Transverse colon (tissue), 4 donors: ENCODE data around the gene TMEM106A. TPM values are rescaled to one million over a fixed set of nuclear protein-coding genes. Genes with fewer than 3 reads are reported as not detected.
"Not testable (repeated sequence)": the region's sequence is repeated elsewhere in the genome, so short reads cannot be mapped to it uniquely, and the experiment has no call there.

Experiments used
- DNase-seq: peaks from one replicate; pipeline ENCODE4 v3.0.0-alpha.2; 2019
- H3K27ac ChIP-seq, 4 donors: fragments of 200-600 bp; sonication (generic); 2 replicates each; pipeline ENCODE4 v1.5.1; 2016 to 2018; ENCODE audit warnings: inconsistent platforms in 4 of 4
- H3K27me3 ChIP-seq: fragments of 200-600 bp; sonication (generic); 2 replicates; pipeline ENCODE4 v1.5.1; 2017; ENCODE audit warnings: inconsistent platforms
- H3K36me3 ChIP-seq, 4 donors: fragments of 200-600 bp; sonication (generic); 2 replicates each; pipeline ENCODE4 v1.5.1; 2017 to 2019; ENCODE audit warnings: inconsistent platforms in 4 of 4
- H3K4me1 ChIP-seq, 4 donors: fragments of 200-600 bp; sonication (generic); 2 replicates each; pipeline ENCODE4 v1.5.1; 2017 to 2020; ENCODE audit warnings: inconsistent platforms in 4 of 4
- H3K4me3 ChIP-seq, 4 donors: fragments of 200-600 bp; sonication (generic); 1 replicate in 1 of 4; 2 replicates in 3 of 4; pipeline versions ENCODE4 v1.5.1 to v1.6.1; 2017 to 2019; ENCODE audit warnings: inconsistent platforms in 4 of 4
- H3K9me3 ChIP-seq, 2 donors: fragments of 200-600 bp; sonication (generic); 2 replicates each; pipeline ENCODE4 v1.5.1; 2017 to 2019; ENCODE audit warnings: inconsistent platforms in 2 of 2
- EP300 ChIP-seq: sonication (generic); formaldehyde crosslinking; IDR thresholded peaks from one replicate; pipeline ENCODE4 v1.6.1; 2017; ENCODE audit warnings: antibody characterized with exemption, low read depth
- POLR2A ChIP-seq: fragments of 450-650 bp; IDR thresholded peaks from one replicate; pipeline ENCODE4 v1.6.1; 2016; ENCODE audit warnings: antibody characterized with exemption, mild to moderate bottlenecking, moderate library complexity
- POLR2AphosphoS5 ChIP-seq, 3 donors: sonication (generic); formaldehyde crosslinking; IDR thresholded peaks; one replicate each; pipeline ENCODE4 v1.6.1; 2016; ENCODE audit warnings: antibody characterized with exemption in 3 of 3
- WGBS, 2 donors: methylation state at CpG; one replicate each; pipeline ENCODE4 v1.1.5; 2018; ENCODE audit warnings: low coverage in 1 of 2; 5-methylcytosine and 5-hydroxymethylcytosine counted together
- in situ Hi-C, 4 donors: fragments of 200-750 bp; cut with MboI; loops; one replicate each; pipeline versions ENCODE4 v1.15.0 to v1.15.1; 2017; ENCODE audit warnings: low sequenced_read_pairs in 3 of 4, low pct_ligation_motif_present in 1 of 4, low pct_unique_long_range_greater_than_20kb in 1 of 4
- intact Hi-C: fragments of 100-400 bp; cut with DNase I; formaldehyde crosslinking; loops from one replicate; pipeline ENCODE4 v1.15.1; 2023; ENCODE audit warnings: low total_unique reads
- total RNA-seq, 4 donors: library from RNA; depleted of rRNA; stranded (reverse); fragments of >200 nt; gene quantifications; one replicate each; pipeline ENCODE4 v1.1.0, GENCODE V29; 2016
- TF ChIP-seq, protein P1 (sequence below), 5 experiments: fragments of 200-600 bp in 3 of 5; fragments of 450-650 bp in 2 of 5; sonication (generic) in 3 of 5; IDR thresholded peaks; 1 replicate in 2 of 5; 2 replicates in 3 of 5; pipeline ENCODE4 v1.5.1; 2016 to 2017; ENCODE audit warnings: antibody characterized with exemption in 5 of 5, inconsistent platforms in 3 of 5, mild to moderate bottlenecking in 2 of 5, moderate library complexity in 1 of 5

The TMEM106A gene, protein sequence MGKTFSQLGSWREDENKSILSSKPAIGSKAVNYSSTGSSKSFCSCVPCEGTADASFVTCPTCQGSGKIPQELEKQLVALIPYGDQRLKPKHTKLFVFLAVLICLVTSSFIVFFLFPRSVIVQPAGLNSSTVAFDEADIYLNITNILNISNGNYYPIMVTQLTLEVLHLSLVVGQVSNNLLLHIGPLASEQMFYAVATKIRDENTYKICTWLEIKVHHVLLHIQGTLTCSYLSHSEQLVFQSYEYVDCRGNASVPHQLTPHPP
- 10 to 100 TPM in 1 of 4 donors, 1 to 10 TPM in 3; 4.1 to 24.3 (median 7.9) TPM for total RNA-seq

DNA sequence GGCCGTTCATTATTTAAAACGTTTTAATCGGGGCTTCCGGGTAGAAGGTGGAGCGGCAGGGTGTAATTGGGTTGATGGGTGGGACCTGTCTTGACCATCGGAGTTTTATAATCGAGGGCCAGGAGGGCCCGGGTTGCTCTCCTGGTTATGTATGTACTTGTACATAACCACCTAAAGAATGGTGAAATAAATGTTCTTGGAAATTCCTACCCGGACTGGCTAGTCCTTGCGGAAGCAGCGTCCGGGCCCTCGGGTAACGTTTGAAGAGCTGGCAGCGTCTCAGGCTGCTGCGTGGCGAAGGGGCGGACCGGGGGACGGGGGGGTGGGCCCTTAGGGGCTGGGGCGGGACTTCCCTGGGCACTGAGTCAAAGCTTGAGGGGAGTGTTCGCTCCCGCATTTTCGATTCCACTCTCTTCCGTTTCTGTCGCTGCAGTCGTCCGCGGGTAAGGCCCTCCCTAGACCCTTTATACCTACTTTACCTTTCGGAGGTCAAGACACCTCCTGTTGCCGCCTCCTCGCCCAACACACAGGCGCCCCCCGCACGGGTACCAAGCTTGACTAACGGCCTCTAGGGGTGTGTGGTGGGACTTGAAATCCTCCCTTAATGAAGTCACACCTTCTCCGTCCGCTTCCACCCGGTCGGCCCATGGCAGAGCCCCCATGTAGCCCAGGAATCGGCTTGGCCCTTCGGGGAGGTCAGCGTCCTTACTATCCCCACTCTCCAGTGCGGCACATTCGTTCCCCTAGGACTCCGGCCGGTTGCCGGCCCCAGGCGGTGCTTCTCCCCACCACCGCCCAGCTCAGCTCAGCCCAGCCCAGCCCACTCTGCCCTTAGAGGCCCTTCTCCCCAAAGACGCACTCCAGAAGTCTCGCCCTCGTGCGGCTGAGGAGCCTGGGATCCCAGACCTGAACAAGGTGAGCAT lies at the start of gene TMEM106A:
Gene TMEM106A, plus strand, starts transcription at position 396 of the 923 bp plus-strand sequence. CDS start 1,167 bp downstream, outside the sequence.
- H3K4me3 ChIP-seq = peak within 1 kb of the TSS; percentile 38 to 54 (median 46)
- in situ Hi-C loops = loop anchor here in 1 of 4 donors (25.0 kb wide), 2 partner anchors 101 to 276 kb away; partner anchors contain the start of gene DHX8
- WGBS, 2 donors = 0 to 3% methylated on average over 9 to 54 of the region's 54 CpGs
- H3K27ac ChIP-seq = peak within 1 kb of the TSS; percentile 79 to 87 (median 86)
- H3K4me1 ChIP-seq = peaks cover 9 to 28% (median 23%) of the 10 kb centered on the region in 4 donors
- TF ChIP-seq, protein P1, sequence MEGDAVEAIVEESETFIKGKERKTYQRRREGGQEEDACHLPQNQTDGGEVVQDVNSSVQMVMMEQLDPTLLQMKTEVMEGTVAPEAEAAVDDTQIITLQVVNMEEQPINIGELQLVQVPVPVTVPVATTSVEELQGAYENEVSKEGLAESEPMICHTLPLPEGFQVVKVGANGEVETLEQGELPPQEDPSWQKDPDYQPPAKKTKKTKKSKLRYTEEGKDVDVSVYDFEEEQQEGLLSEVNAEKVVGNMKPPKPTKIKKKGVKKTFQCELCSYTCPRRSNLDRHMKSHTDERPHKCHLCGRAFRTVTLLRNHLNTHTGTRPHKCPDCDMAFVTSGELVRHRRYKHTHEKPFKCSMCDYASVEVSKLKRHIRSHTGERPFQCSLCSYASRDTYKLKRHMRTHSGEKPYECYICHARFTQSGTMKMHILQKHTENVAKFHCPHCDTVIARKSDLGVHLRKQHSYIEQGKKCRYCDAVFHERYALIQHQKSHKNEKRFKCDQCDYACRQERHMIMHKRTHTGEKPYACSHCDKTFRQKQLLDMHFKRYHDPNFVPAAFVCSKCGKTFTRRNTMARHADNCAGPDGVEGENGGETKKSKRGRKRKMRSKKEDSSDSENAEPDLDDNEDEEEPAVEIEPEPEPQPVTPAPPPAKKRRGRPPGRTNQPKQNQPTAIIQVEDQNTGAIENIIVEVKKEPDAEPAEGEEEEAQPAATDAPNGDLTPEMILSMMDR (IDR thresholded peaks at IDR 0.05) = peak; percentile 3 to 54 (median 34)
- TF ChIP-seq EP300 (no peak), POLR2A (peak; percentile 60), POLR2AphosphoS5 (IDR thresholded peaks at IDR 0.05) (peak; percentile 74 to 79 (median 76))
- peaks cover 0 to 32% (median 7%) of the 10 kb centered on the region in 4 donors for H3K36me3 ChIP-seq
- DNase-seq = peak; percentile 82
- H3K9me3 ChIP-seq = no peaks in the 10 kb centered on the region
- no peaks in the 10 kb centered on the region for H3K27me3 ChIP-seq
- intact Hi-C loops = no loop called here

DNA sequence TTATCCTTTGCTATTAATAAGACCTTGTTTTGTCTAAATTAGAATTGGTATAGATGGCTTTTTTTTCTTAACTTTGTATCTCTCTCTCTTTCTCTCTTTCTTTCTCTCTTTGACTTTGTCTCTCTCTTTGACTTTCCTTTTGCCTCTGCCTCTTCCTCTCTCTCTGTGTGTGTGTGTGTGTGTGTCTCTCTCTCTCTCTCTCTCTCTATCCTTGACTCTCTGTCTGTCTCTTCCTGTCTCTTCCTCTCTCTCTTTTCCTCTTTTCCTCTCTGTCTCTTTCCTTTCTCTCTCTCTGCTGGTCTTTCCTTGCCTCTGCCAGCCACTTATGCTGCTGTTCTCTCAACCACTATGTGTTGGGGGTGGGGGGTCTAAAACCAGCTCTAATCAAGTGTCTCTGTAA lies 45.7 kb upstream of the TMEM106A start:
- H3K27me3 ChIP-seq, H3K27ac ChIP-seq, DNase-seq, intact Hi-C loops, in situ Hi-C loops, H3K9me3 ChIP-seq, H3K36me3 ChIP-seq, H3K4me3 ChIP-seq: not testable (repeated sequence)
- peaks cover 5 to 27% (median 24%) of the 10 kb centered on the region in 4 donors for H3K4me1 ChIP-seq

DNA sequence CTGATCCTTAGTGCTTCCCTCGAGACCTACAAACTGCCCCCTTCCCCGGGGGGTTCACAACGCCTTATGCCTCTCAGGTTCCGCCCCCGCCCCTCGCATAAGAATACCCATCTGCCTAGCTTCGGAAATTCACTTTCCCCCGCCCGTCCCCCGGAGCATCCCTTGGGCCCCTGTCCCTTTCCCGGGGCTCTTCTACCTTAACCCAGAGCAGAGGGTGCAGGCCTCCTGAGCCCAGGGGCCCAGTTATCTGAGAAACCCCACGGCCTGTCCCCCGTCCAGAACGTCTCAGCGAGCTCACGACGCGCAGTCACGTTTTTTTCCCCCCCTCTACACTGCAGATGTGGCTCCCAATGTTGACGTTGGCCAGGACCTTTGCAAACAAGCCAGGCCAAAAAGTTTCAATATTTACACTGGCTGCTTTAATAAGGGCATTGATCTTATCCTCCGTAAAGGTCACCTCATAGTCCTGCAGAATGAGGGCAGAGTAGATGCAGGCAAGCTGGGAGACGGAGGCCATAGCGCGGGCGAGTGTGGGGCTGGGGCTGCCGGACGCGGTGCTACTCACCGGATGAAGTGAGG lies 42.0 kb upstream of the TMEM106A start:
- Histone ChIP-seq H3K36me3 (no peaks in the 10 kb centered on the region), H3K4me1 (peaks cover 19 to 58% (median 50%) of the 10 kb centered on the region in 4 donors), H3K4me3 (peak overlapping the region; percentile 36 to 84 (median 72)), H3K9me3 (no peaks in the 10 kb centered on the region), H3K27ac (peak overlapping the region; percentile 95 to 99 (median 98)), H3K27me3 (no peaks in the 10 kb centered on the region)
- TF ChIP-seq EP300 (no peak), POLR2AphosphoS5 (IDR thresholded peaks at IDR 0.05) (no peak), POLR2A (no peak)
- TF ChIP-seq, protein P1 (IDR thresholded peaks at IDR 0.05) = no peak
- 1% methylated on average over 29 of the region's 29 CpGs; no CpG with 5 or more reads in 1 of the 2 donors for WGBS, 2 donors
- peak; percentile 42 for DNase-seq
- intact Hi-C loops = no loop called here
- in situ Hi-C loops = no loop called here

DNA sequence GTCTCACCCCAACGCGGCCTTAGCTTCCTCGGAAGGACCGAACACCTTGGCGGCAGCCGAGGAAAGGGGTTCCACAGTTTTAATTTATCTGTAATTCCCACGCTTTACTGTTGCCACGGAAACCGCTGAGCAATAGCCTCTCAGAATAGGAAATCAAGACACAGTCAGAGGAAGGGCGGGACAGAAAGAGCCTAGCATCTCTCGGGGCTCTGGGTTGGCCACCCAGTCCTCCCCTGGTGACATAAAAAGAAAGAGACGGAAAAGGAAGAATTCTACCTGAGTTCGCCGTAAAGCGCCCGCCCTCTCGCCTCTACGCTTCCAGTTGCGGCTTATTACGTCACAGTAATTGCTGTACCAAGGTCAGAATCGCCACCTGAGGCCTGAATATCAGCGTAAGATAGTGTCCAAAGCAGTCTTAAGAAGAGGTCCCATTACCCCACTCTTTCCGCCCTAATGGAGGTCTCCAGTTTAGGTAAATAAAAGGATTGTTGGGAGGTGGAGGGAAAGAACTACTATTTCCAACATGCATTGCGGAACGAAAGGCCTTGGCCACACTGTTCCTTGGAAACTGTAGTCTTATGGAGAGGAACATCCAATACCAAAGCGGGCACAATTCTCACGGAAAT lies 41.4 kb upstream of the TMEM106A start:
- intact Hi-C loops = no loop called here
- Histone ChIP-seq H3K9me3 (no peaks in the 10 kb centered on the region), H3K4me3 (peak overlapping the region; percentile 36 to 84 (median 72)), H3K4me1 (peaks cover 22 to 64% (median 55%) of the 10 kb centered on the region in 4 donors), H3K36me3 (no peaks in the 10 kb centered on the region), H3K27me3 (no peaks in the 10 kb centered on the region), H3K27ac (peak overlapping the region; percentile 95 to 99 (median 98))
- 0% methylated on average over 27 of the region's 27 CpGs; no CpG with 5 or more reads in 1 of the 2 donors for WGBS, 2 donors
- DNase-seq = peak; percentile 94
- TF ChIP-seq, protein P1 (IDR thresholded peaks at IDR 0.05) = no peak
- no peak for TF ChIP-seq EP300
- TF ChIP-seq POLR2A = peak; percentile 69
- TF ChIP-seq POLR2AphosphoS5 (IDR thresholded peaks at IDR 0.05) = peak; percentile 73 to 92 (median 92)
- in situ Hi-C loops = no loop called here
